Activated CD8-positive, alpha-beta T cell treated with anti-CD3 and anti-CD28 coated beads for 36 hours (primary cell): ENCODE data around the gene DIS3L2. TPM values are rescaled to one million over a fixed set of nuclear protein-coding genes. Genes with fewer than 3 reads are reported as not detected.

Experiments used
- ATAC-seq: fragments of 200-7000 bp; cut with Tn5 transposase; one replicate; pipeline ENCODE4 v1.10.0; 2021; ENCODE audit warnings: mild to moderate bottlenecking, moderate library complexity
- CTCF ChIA-PET: fragments of 350-600 bp; sonication (Branson Sonifier 250); formaldehyde crosslinking; loops from one replicate; lab custom pipeline; 2021; ENCODE audit warnings: antibody characterized with exemption; lab: Charles Lee
- POLR2A ChIA-PET: fragments of 350-600 bp; sonication (Branson Sonifier 250); formaldehyde crosslinking; loops from one replicate; lab custom pipeline; 2021; ENCODE audit warnings: antibody characterized with exemption; lab: Charles Lee
- DNase-seq: peaks from one replicate; pipeline ENCODE4 v3.0.0-alpha.2; 2020
- H3K27ac Mint-ChIP-seq: one replicate; pipeline ENCODE4 v1.8.0; 2021; ENCODE audit warnings: mild to moderate bottlenecking, mixed read lengths
- H3K27me3 Mint-ChIP-seq: one replicate; pipeline ENCODE4 v1.8.0; 2021; ENCODE audit warnings: mixed read lengths
- H3K36me3 Mint-ChIP-seq: one replicate; pipeline ENCODE4 v1.8.0; 2021; ENCODE audit warnings: low read depth, mixed read lengths
- H3K4me1 Mint-ChIP-seq: one replicate; pipeline ENCODE4 v1.8.0; 2021; ENCODE audit warnings: low read depth, mixed read lengths
- H3K4me3 Mint-ChIP-seq: one replicate; pipeline ENCODE4 v1.8.0; 2021; ENCODE audit warnings: mild to moderate bottlenecking, moderate library complexity, mixed read lengths
- H3K9me3 Mint-ChIP-seq: one replicate; pipeline ENCODE4 v1.8.0; 2021; ENCODE audit warnings: mixed read lengths
- CTCF ChIP-seq: fragments of 200-600 bp; IDR thresholded peaks from one replicate; pipeline ENCODE4 v1.8.0; 2022; ENCODE audit warnings: antibody characterized with exemption, mild to moderate bottlenecking
- intact Hi-C: fragments of 100-400 bp; cut with micrococcal nuclease; formaldehyde crosslinking; loops from one replicate; pipeline ENCODE4 v1.10.0; 2022
- total RNA-seq, 2 experiments: library from RNA; stranded (reverse); gene quantifications; one replicate each; pipeline ENCODE4 v1.2.3, GENCODE V29; 2021

Gene DIS3L2
- total RNA-seq, 2 experiments from 2014 or later, result 26.5 to 27.2 TPM

GRCh38 chr2:232240906-232241305, 279.4 kb downstream of the DIS3L2 start:
- peak overlapping the region; percentile 88 for H3K27ac Mint-ChIP-seq

GRCh38 chr2:232242316-232242715, 280.8 kb downstream of the DIS3L2 start:
- TF ChIP-seq CTCF, result no peak

More at GRCh38 chr2:232240906-232241305, 279.4 kb downstream of the DIS3L2 start:
- intact Hi-C loops, result no loop called here
- ATAC-seq, result no peak
- Mint-ChIP-seq H3K4me1 (peaks cover 46% of the 10 kb centered on the region), H3K27me3 (no peaks in the 10 kb centered on the region), H3K36me3 (peaks cover 7% of the 10 kb centered on the region), H3K9me3 (no peaks in the 10 kb centered on the region), H3K4me3 (no peak overlapping the region)
- POLR2A ChIA-PET, result interaction anchor here (1.3 to 1.7 kb wide), 2 partner anchors 74 to 75 kb away, joined by 4 to 5 read pairs; no protein-coding TSS in a partner anchor
- no peak for TF ChIP-seq CTCF
- DNase-seq, result no peak
- CTCF ChIA-PET, result interaction anchor here (0.7 to 2.3 kb wide), 9 partner anchors 10 to 526 kb away, joined by 3 to 8 read pairs (median 3); no protein-coding TSS in a partner anchor

GRCh38 chr2:232245111-232245510, 283.6 kb downstream of the DIS3L2 start:
- ATAC-seq, result no peak
- intact Hi-C loops, result no loop called here
- CTCF ChIA-PET, result interaction anchor here (0.9 to 3.0 kb wide), 4 partner anchors 11 to 48 kb away, joined by 3 to 9 read pairs (median 4); no protein-coding TSS in a partner anchor
- Mint-ChIP-seq H3K36me3 (peaks cover 2% of the 10 kb centered on the region), H3K4me3 (no peak overlapping the region), H3K27me3 (no peaks in the 10 kb centered on the region), H3K4me1 (peaks cover 11% of the 10 kb centered on the region), H3K9me3 (no peaks in the 10 kb centered on the region), H3K27ac (no peak overlapping the region)
- no peak for TF ChIP-seq CTCF
- no peak for DNase-seq
- POLR2A ChIA-PET, result interaction anchor here (0.6 to 0.7 kb wide), 2 partner anchors 9 to 21 kb away, joined by 3 read pairs; no protein-coding TSS in a partner anchor

More at GRCh38 chr2:232242316-232242715, 280.8 kb downstream of the DIS3L2 start:
- intact Hi-C loops, result no loop called here
- Mint-ChIP-seq H3K27me3 (no peaks in the 10 kb centered on the region), H3K9me3 (no peaks in the 10 kb centered on the region), H3K36me3 (peaks cover 7% of the 10 kb centered on the region), H3K4me1 (peaks cover 37% of the 10 kb centered on the region), H3K27ac (no peak overlapping the region), H3K4me3 (no peak overlapping the region)
- DNase-seq, result no peak
- POLR2A ChIA-PET, result no interaction called here
- no peak for ATAC-seq
- CTCF ChIA-PET, result interaction anchor here (1.6 kb wide), 1 partner anchor 44 kb away, joined by 3 read pairs; no protein-coding TSS in a partner anchor

GRCh38 chr2:232246245-232246644, 284.7 kb downstream of the DIS3L2 start:
- POLR2A ChIA-PET, result no interaction called here
- CTCF ChIA-PET, result interaction anchor here (1.7 kb wide), 1 partner anchor 10 kb away, joined by 5 read pairs; no protein-coding TSS in a partner anchor
- ATAC-seq (no peak), DNase-seq (no peak)
- Mint-ChIP-seq H3K27ac (no peak overlapping the region), H3K4me3 (no peak overlapping the region), H3K4me1 (no peaks in the 10 kb centered on the region), H3K36me3 (no peaks in the 10 kb centered on the region), H3K27me3 (no peaks in the 10 kb centered on the region), H3K9me3 (no peaks in the 10 kb centered on the region)
- no peak for TF ChIP-seq CTCF
- intact Hi-C loops, result no loop called here

- no peaks in the 10 kb centered on the region for H3K27me3 Mint-ChIP-seq
- no peaks in the 10 kb centered on the region for H3K9me3 Mint-ChIP-seq
- no peak for DNase-seq
- H3K27ac Mint-ChIP-seq, result no peak overlapping the region
- ATAC-seq, result no peak
- no peaks in the 10 kb centered on the region for H3K36me3 Mint-ChIP-seq
- H3K4me1 Mint-ChIP-seq, result no peaks in the 10 kb centered on the region
- no peak for TF ChIP-seq CTCF
- ChIA-PET CTCF (no interaction called here), POLR2A (no interaction called here)
- intact Hi-C loops, result no loop called here
- no peak overlapping the region for H3K4me3 Mint-ChIP-seq
Measured at GRCh38 chr2:232249096-232249495, 287.6 kb downstream of the DIS3L2 start.
